HG03175 (cell line): ENCODE measurements around the gene HBS1L.

ENCODE experiments used
- ATAC-seq: cut with Tn5 transposase; IDR thresholded peaks from one replicate; pipeline ENCODE4 v1.9.1; 2021; ENCODE audit warnings: mild to moderate bottlenecking, moderate library complexity; ENCODE audit not compliant: unreplicated experiment

The HBS1L gene

DNA sequence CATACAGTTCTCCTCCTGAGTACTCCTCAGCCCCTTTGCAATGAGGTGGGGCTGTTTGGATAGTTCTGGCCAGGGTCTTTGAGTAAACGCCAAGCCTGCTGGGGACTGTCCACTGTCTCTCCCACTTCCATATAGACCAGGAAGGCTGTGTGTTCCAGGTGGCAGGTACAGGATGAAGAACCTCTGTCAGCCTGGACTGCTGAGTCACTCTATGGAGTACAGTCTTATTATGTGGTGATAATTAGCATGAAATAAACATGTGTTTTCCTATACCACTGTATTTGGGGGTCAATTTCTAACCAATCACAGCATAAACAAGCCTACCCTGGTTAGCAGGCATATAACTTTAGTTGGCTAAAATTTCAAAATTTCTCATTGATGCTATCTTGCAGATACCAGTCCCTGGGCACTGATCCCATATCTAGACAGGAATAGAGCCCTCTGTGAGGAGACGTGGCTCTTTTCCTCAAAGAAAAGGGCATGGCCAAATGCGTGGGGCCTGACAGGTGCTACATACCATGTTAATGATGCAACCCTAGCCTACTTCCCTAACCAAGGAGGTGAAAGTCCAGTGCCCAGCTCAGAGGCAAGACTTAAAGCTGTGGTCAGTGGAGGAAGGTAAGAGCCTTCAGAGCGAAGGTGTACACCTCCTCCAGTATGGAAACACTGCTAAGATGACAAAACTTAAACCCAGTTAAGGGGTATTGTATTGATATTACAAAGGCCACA lies 100.2 kb downstream of the HBS1L start:
- ATAC-seq, result no peak

DNA sequence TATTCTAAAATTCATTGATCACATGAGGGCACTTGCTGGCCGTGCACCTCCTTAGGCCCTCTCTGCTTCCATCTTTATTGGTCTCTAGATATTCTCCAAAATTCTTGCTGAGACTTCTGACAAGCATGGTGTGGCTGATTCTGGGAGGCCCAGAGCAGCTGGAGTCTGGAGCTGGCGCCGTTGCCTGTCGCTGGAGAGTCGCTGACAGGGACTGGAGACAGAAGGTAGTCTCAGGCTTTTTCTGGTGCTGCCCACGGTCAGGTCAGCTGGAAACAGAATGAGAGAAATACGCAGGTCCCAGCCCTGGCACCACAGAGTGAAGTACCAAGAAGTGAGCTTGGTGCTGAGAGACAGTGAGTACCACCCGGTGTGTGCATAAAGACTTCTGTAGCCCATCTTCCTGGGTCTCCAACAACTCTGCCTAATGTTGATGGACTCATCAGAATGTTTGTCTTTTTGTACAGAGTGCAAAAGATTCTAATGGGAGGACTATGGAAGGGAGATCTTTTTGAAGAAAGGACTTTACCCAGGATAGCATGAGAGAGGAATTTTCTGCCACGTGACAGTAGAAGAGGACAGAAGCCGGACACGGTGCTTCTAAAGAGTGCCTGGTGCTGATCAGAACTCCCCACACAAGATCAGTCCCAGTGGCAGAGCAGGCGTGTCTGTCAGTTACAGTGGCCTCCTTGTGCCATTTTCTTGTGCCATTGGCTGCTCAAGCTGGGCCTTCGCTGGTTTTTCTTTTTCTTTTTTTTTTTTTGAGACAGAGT lies 102.9 kb downstream of the HBS1L start:
- ATAC-seq, result no peak

GRCh38 chr6:134950482-134950881 lies 104.1 kb downstream of the HBS1L start:
- ATAC-seq, result no peak

DNA sequence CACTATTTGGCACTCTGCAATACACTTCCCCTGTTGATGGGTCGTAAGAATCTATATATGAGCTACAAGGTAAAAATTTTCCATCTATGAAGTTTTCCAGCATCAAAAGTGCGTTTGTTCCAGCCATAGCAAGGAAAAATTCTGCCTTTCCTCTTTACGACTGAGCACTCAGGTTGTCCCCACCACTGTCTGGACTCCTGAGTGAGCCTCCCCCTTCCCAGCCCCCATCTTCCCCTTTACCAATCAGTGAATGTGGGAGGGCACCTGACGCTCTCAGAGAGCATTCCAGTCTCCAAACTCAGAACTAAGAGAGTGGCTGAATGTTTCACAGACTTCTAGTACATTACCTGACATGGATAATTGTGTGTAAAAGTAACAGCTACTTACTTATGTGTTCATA lies 104.7 kb downstream of the HBS1L start, which contains the start of gene ALDH8A1:
Gene ALDH8A1, minus strand, starts transcription at position 175 of the 400 bp plus-strand sequence. Its CDS starts 48 bp downstream, at position 127.
- ATAC-seq, result no peak

GRCh38 chr6:134948691-134949090 lies 105.9 kb downstream of the HBS1L start:
- ATAC-seq, result no peak

GRCh38 chr6:134948142-134948541 lies 106.5 kb downstream of the HBS1L start:
- no peak for ATAC-seq

- ATAC-seq, result no peak
These were observed 109.6 kb downstream of the HBS1L start for GRCh38 chr6:134945045-134945444.

DNA sequence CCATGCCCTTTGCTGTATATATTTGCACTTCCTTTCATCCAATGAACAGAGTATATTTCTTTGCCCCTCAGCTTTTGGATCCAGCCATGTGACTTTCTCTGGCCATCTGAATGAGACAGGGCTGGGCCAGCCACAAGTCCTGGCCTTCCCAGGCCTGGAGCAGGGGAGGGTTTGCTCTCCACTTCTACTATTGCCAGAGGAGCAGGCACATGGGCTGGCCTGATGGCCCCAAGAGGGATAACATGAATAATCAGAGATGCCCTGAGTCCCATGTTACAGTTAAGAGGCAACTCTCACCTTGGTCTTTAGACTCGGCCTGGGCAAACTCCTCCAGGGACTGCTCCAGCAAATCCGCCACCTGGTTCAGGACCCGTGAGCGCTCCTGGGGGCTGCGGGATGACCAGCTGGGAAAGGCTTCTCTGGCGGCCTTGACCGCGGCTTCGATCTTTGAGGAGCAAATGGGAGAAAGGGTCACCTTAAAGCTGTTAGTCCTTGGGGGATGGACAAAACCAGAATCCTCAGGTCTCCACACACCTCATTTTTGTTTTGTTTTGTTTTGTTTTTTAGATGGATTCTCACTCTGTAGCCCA lies 111.0 kb downstream of the HBS1L start:
- ATAC-seq, result no peak

DNA sequence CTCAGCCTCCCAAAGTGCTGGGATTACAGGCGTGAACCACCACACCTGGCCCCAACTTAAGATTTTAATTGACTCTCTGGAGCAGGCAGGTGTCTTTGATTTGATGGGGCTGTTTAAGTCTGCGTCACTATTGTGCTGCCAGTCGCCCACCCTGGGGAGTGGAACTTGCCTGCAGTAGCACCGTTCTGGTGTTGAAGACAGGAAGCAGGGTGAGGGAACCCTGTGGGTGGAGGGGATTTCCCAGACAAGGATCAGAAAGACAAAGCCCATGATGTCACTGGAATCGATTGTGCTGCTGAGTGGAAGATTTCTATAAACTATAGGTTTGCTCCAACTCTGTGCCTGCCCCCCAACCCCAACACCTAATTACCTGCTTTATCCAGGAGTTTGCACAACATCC lies 115.7 kb downstream of the HBS1L start:
- ATAC-seq, result no peak

GRCh38 chr6:134937426-134937825 lies 117.2 kb downstream of the HBS1L start:
- ATAC-seq, result no peak

- ATAC-seq, result no peak
These were observed 117.7 kb downstream of the HBS1L start for GRCh38 chr6:134936931-134937330.

DNA sequence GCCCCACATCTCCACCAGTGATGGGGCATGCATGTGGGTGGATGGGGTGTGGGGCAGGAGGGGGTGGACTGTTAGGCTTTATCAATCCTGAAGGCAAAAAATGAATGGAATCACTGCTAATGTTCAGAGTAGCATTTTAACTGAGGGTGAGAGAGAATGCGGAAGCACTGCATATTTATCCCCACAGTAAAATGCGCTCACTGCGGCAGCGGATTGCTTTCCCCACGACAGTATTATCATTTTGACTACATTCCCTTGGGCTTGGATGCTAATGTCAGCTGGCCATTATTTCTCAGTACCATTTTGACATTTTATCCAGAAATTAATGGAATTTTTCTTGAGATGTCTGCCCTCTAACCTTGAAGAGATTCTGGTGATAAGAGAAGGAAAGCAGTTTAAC lies 118.1 kb downstream of the HBS1L start:
- no peak for ATAC-seq

DNA sequence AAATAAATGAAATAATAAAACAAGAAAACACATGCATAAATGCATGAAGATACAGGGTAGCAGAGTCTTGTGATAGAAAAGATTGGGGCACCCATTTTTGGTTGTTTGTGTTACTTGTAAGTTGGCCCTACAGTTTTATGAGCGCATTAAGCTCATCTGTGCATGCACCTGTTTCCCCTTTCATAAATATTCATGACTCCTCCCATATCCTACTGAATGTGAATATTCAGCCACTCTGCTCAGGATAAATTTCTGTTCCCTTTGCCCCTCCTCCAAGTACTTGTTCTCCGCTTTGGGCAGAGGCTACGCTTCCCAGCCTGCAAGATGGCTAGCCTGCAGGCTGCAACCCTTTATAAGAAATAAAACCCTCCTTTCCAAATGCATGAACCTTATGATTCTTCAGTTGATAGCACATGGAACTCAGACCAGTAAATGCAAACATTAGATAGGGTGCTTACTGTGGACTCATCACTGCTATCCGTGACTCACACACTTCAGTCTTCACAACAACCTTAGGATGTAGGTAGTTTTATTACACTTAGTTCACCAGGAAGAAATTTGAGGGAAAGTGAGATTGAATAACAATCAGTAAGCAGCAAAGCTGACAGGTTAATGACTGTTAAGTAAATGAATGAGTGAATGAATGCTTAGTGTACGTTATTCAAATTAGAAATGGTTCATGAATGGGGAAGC lies 119.7 kb downstream of the HBS1L start:
- ATAC-seq, result no peak

- ATAC-seq, result no peak
These were observed 121.8 kb downstream of the HBS1L start for GRCh38 chr6:134932535-134933470.

DNA sequence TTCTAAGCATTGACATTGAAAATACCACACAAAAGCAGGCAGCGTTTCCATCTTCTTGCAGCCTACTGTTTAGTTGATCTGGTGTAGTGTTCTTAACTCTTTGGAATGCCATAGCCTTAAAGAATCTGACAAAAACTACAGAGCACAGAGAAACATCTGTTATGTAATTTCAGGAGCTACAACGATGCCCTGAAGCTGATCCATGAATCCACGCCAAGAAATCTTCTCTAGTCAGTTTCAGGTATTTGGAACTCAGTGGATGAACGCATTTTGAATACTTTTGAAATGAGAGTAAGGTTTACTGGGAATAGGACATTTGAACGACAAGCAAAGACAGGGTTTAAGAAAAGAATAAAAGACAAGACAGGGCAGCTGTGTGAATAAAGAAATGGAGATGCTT lies 122.5 kb downstream of the HBS1L start:
- no peak for ATAC-seq

DNA sequence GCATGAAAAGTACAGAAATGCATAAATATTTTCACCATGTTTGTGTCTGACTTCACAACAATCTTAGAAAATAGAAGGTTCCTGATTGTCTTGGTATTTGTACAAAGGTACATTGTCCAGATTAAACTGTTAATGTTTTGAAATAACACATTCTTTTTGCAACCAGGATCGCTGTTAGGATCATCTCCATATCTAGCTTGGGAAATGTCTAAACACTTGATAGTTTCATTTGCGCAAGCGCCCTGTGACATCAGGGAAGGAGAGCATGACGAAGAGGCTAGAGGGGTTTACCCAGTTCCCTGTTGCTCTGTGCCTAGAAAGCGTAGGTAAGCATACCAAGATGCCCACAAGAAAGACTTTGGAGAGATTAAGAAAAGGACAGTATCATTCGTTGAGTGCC lies 124.2 kb downstream of the HBS1L start:
- ATAC-seq, result no peak

DNA sequence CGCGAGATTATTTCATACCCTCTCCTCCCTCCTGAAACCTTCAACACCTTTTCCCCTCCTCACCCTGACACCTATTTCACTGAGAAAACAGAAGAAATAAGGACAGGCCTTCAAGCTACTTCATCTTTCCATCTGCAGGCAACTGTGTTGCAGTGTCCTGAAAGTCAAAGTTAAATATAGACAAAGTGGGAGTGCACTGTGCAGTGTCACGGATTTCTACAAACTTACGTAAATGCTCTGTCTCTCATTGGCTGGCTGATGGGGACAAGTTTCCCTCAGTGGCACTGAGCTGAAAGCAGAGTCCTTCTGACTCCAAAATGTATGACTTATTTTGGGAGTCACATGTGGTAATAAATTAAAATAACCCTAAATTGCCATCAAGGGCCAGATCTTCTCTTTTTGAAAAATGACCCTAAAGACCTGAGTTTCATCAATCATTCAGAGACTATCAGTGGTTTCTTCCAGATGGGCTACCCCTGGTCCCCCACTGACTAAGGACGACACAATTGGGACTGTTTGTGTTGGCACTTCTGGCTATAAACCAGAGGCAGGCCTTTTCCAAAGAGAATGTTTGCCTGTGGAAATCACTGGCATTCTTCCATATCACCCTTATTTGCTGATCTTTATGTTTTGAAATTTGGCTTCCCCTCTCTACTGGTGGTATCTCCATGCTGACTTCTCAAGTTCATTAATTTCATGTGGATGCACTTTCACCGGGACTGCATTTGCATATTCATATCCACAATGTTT lies 126.3 kb downstream of the HBS1L start:
- ATAC-seq, result no peak

GRCh38 chr6:134925800-134926199 lies 128.8 kb downstream of the HBS1L start:
- ATAC-seq, result no peak

DNA sequence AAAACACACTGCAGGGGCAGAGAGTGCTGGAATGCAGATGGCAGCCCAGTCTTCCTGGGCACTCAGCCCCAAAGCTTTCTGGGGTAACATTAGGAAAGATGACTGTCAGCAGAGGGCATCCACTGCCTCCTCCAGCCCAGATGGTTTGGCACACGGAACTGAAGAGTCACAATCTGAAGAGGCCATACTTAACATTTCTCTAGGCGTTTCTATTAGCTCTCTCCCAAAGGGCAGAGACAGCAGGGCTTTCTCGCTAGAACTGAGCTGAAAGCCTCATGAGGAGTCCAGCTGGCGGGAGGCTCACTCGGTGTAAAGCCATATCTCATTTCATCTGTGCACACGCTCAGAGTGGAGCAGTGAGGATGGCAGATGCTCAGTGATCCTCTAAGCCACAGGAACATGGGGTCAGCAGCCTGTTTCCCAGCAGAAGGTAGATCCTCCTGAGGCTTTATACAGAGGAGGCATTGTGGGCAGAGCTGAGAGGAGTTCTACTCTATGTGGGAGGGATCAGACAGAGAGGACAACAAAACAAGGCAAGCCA lies 132.8 kb downstream of the HBS1L start:
- ATAC-seq, result no peak
